ENCODE measurements around the gene CUL9.

DNA sequence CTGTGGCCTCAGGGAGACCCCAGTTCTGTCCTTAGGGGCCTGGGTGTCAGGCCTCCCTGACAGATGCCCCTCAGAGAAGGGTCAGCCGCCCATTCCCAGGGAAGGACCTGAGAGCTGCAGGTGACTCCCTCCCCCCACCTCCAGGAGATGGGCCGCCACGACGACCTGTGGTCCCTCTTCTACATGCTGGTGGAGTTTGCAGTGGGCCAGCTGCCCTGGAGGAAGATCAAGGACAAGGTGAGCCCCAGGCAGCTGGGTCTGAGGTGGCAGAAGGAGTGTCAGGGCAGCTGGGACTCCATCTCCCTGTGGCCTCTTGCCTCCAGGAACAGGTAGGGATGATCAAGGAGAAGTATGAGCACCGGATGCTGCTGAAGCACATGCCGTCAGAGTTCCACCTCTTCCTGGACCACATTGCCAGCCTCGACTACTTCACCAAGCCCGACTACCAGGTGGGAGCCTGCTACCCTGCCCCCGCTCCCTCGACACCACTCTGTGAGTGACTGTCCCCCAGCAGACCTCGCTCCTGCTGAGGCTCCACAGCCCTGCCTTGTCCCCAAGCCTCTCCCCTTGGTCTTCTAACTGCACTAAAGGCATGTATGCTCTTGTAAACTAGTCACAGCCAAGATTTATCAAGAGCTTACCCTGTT lies 73.5 kb downstream of the CUL9 start:
- TF ChIP-seq EZH2 (IDR thresholded peaks at IDR 0.05; ENCODE audit: borderline replicate concordance, low read depth, low read length, severe bottlenecking), result no peak
- TF ChIP-seq, protein P1, sequence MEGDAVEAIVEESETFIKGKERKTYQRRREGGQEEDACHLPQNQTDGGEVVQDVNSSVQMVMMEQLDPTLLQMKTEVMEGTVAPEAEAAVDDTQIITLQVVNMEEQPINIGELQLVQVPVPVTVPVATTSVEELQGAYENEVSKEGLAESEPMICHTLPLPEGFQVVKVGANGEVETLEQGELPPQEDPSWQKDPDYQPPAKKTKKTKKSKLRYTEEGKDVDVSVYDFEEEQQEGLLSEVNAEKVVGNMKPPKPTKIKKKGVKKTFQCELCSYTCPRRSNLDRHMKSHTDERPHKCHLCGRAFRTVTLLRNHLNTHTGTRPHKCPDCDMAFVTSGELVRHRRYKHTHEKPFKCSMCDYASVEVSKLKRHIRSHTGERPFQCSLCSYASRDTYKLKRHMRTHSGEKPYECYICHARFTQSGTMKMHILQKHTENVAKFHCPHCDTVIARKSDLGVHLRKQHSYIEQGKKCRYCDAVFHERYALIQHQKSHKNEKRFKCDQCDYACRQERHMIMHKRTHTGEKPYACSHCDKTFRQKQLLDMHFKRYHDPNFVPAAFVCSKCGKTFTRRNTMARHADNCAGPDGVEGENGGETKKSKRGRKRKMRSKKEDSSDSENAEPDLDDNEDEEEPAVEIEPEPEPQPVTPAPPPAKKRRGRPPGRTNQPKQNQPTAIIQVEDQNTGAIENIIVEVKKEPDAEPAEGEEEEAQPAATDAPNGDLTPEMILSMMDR (IDR thresholded peaks at IDR 0.05; ENCODE audit: borderline replicate concordance, extremely low read depth, low read length, poor library complexity, severe bottlenecking), result no peak
